Measurements from ENCODE around the gene CPPED1. TPM values are rescaled to one million over a fixed set of nuclear protein-coding genes. Genes with fewer than 3 reads are reported as not detected.

CPPED1 gene
- total RNA-seq, 2 donors from 2014 or later = 24.8 to 61.0 TPM

- H3K4me1 ChIP-seq (replicated peaks) = no peaks in the 10 kb centered on the region
- H3K4me3 ChIP-seq = no peak overlapping the region
- no peak for DNase-seq (ENCODE audit: low spot score)
- intact Hi-C loops (cut with DNase I) = loop anchor here (10.0 kb wide), 1 partner anchor 164 kb away; no protein-coding TSS in a partner anchor
- no peak overlapping the region for H3K27ac ChIP-seq
- H3K9me3 ChIP-seq = no peaks in the 10 kb centered on the region
- 74% methylated on average over 2 of the region's 3 CpGs for WGBS
- no peaks in the 10 kb centered on the region for H3K27me3 ChIP-seq (replicated peaks; ENCODE audit: insufficient read depth)
- no peaks in the 10 kb centered on the region for H3K36me3 ChIP-seq
- TF ChIP-seq CTCF (IDR thresholded peaks at IDR 0.05) = no peak
These were observed 185.2 kb downstream of the CPPED1 start for GRCh38 chr16:12618515-12618914.

GRCh38 chr16:12617401-12617819, 186.3 kb downstream of the CPPED1 start:
- DNase-seq (ENCODE audit: low spot score) = no peak
- Histone ChIP-seq H3K27ac (no peak overlapping the region), H3K4me1 (replicated peaks) (no peaks in the 10 kb centered on the region), H3K27me3 (replicated peaks; ENCODE audit: insufficient read depth) (no peaks in the 10 kb centered on the region), H3K4me3 (no peak overlapping the region), H3K9me3 (no peaks in the 10 kb centered on the region), H3K36me3 (no peaks in the 10 kb centered on the region)
- 65% methylated on average over 9 of the region's 9 CpGs for WGBS
- no peak for TF ChIP-seq POLR2AphosphoS5 (IDR thresholded peaks at IDR 0.05)
- TF ChIP-seq POLR2A (IDR thresholded peaks at IDR 0.05) = no peak
- TF ChIP-seq CTCF (IDR thresholded peaks at IDR 0.05) = no peak
- intact Hi-C loops (cut with DNase I) = loop anchor here (10.0 kb wide), 1 partner anchor 163 kb away; no protein-coding TSS in a partner anchor

- Histone ChIP-seq H3K9me3 (no peaks in the 10 kb centered on the region), H3K4me1 (replicated peaks) (no peaks in the 10 kb centered on the region), H3K36me3 (no peaks in the 10 kb centered on the region), H3K27me3 (replicated peaks; ENCODE audit: insufficient read depth) (no peaks in the 10 kb centered on the region), H3K27ac (no peak overlapping the region), H3K4me3 (no peak overlapping the region)
- TF ChIP-seq POLR2A (IDR thresholded peaks at IDR 0.05) = no peak
- TF ChIP-seq CTCF (IDR thresholded peaks at IDR 0.05) = no peak
- TF ChIP-seq POLR2AphosphoS5 (IDR thresholded peaks at IDR 0.05) = no peak
- intact Hi-C loops (cut with DNase I) = loop anchor here (10.0 kb wide), 1 partner anchor 160 kb away; no protein-coding TSS in a partner anchor
- no peak for DNase-seq (ENCODE audit: low spot score)
- 79% methylated on average over 7 of the region's 7 CpGs for WGBS
These were observed 188.9 kb downstream of the CPPED1 start for GRCh38 chr16:12614662-12615278.

GRCh38 chr16:12613992-12614661, 189.6 kb downstream of the CPPED1 start:
- no peaks in the 10 kb centered on the region for H3K4me1 ChIP-seq (replicated peaks)
- intact Hi-C loops (cut with DNase I) = loop anchor here (10.0 kb wide), 1 partner anchor 159 kb away; no protein-coding TSS in a partner anchor
- H3K27ac ChIP-seq = no peak overlapping the region
- no peak for TF ChIP-seq POLR2A (IDR thresholded peaks at IDR 0.05)
- TF ChIP-seq CTCF (IDR thresholded peaks at IDR 0.05) = no peak
- no peak for TF ChIP-seq POLR2AphosphoS5 (IDR thresholded peaks at IDR 0.05)
- no peaks in the 10 kb centered on the region for H3K27me3 ChIP-seq (replicated peaks; ENCODE audit: insufficient read depth)
- WGBS = 83% methylated on average over 14 of the region's 14 CpGs
- no peak overlapping the region for H3K4me3 ChIP-seq
- H3K36me3 ChIP-seq = no peaks in the 10 kb centered on the region
- no peak for DNase-seq (ENCODE audit: low spot score)
- H3K9me3 ChIP-seq = no peaks in the 10 kb centered on the region

All from prostate gland (tissue), 2 donors.